Neural cell (in vitro differentiated cells): Measurements from ENCODE around the gene TSPAN11. TPM values are rescaled to one million over a fixed set of nuclear protein-coding genes. Genes with fewer than 3 reads are reported as not detected.

Experiments
- H2AFZ ChIP-seq: fragments of 200-600, 300-800 bp; sonication (generic), shearing (Covaris generic); 2 replicates; pipeline ENCODE4 v1.6.0; 2014; ENCODE audit warnings: low read depth, mild to moderate bottlenecking, antibody characterized with exemption, low read length, moderate library complexity
- H3F3A ChIP-seq: fragments of 200-600 bp; shearing (Covaris generic); 2 replicates; pipeline ENCODE4 v1.6.1; 2016; ENCODE audit warnings: mild to moderate bottlenecking, moderate library complexity, mixed read lengths, antibody characterized with exemption, low read length; ENCODE audit not compliant: insufficient read depth, poor library complexity, severe bottlenecking
- H3K27ac ChIP-seq: fragments of 200-600, 300-800 bp; sonication (generic), shearing (Covaris generic); 2 replicates; pipeline ENCODE4 v1.5.1; 2014; ENCODE audit warnings: mild to moderate bottlenecking, low read length, moderate library complexity
- H3K27me3 ChIP-seq: fragments of 300-800, 200-600 bp; sonication (generic), shearing (Covaris generic); 2 replicates; pipeline ENCODE4 v1.6.0; 2014; ENCODE audit warnings: mild to moderate bottlenecking, low read depth, low read length, moderate library complexity; ENCODE audit not compliant: insufficient read depth
- H3K36me3 ChIP-seq: fragments of 300-800, 200-600 bp; sonication (generic), shearing (Covaris generic); 2 replicates; pipeline ENCODE4 v1.5.1; 2014; ENCODE audit warnings: mild to moderate bottlenecking, antibody characterized with exemption, low read length, moderate library complexity; ENCODE audit not compliant: insufficient read depth
- H3K4me2 ChIP-seq: fragments of 300-800, 200-600 bp; sonication (generic), shearing (Covaris generic); 2 replicates; pipeline ENCODE4 v1.6.0; 2014; ENCODE audit warnings: mild to moderate bottlenecking, low read length
- H3K4me3 ChIP-seq: fragments of 300-800, 200-600 bp; sonication (generic), shearing (Covaris generic); 2 replicates; pipeline ENCODE4 v1.5.1; 2014; ENCODE audit warnings: mild to moderate bottlenecking, low read length, moderate library complexity
- H3K79me2 ChIP-seq: fragments of 200-600 bp; shearing (Covaris generic); replicated peaks from 2 replicates; pipeline ENCODE4 v1.6.0; 2014; ENCODE audit warnings: mild to moderate bottlenecking, low read length, moderate library complexity; ENCODE audit not compliant: insufficient read depth
- H3K9ac ChIP-seq: fragments of 300-800, 200-600 bp; sonication (generic), shearing (Covaris generic); 2 replicates; pipeline ENCODE4 v1.6.1; 2016; ENCODE audit warnings: mild to moderate bottlenecking, low read length, mixed read lengths
- H3K9me2 ChIP-seq: fragments of 200-600 bp; shearing (Covaris generic); 2 replicates; pipeline ENCODE4 v1.6.1; 2016; ENCODE audit warnings: mild to moderate bottlenecking, low read length, mixed read lengths; ENCODE audit not compliant: insufficient read depth
- H3K9me3 ChIP-seq: fragments of 200-600, 300-800 bp; sonication (generic), shearing (Covaris generic); 2 replicates; pipeline ENCODE4 v1.6.1; 2016; ENCODE audit warnings: mild to moderate bottlenecking, mixed run types, low read length, moderate library complexity, mixed read lengths
- H4K20me1 ChIP-seq: fragments of 200-600 bp; shearing (Covaris generic); 2 replicates; pipeline ENCODE4 v1.6.1; 2016; ENCODE audit warnings: mild to moderate bottlenecking, mixed run types; ENCODE audit not compliant: insufficient read depth
- CTCF ChIP-seq: fragments of 450-650 bp; IDR thresholded peaks from 2 replicates; pipeline ENCODE4 v1.5.1; 2014; ENCODE audit warnings: antibody characterized with exemption, mild to moderate bottlenecking, moderate library complexity; ENCODE audit not compliant: poor library complexity, severe bottlenecking
- EP300 ChIP-seq: fragments of 450-650 bp; conservative IDR thresholded peaks from 2 replicates; pipeline ENCODE4 v1.6.1; 2014; ENCODE audit warnings: antibody characterized with exemption, mild to moderate bottlenecking, moderate library complexity; ENCODE audit not compliant: poor library complexity, severe bottlenecking
- EZH2 ChIP-seq: fragments of 200-600, 300-800 bp; shearing (Covaris generic), sonication (generic); IDR thresholded peaks from 2 replicates; pipeline ENCODE4 v1.6.1; 2014; ENCODE audit warnings: antibody characterized with exemption, low read length, borderline replicate concordance, mild to moderate bottlenecking; ENCODE audit not compliant: insufficient read depth, poor library complexity, severe bottlenecking
- MXI1 ChIP-seq: fragments of 450-650 bp; conservative IDR thresholded peaks from 2 replicates; pipeline ENCODE4 v1.6.1; 2014; ENCODE audit warnings: antibody characterized with exemption, mild to moderate bottlenecking; ENCODE audit not compliant: poor library complexity, severe bottlenecking
- POLR2AphosphoS5 ChIP-seq: IDR thresholded peaks from 2 replicates; pipeline ENCODE4 v1.6.1; 2012
- RAD21 ChIP-seq: fragments of 450-650 bp; conservative IDR thresholded peaks from 2 replicates; pipeline ENCODE4 v1.6.1; 2014; ENCODE audit warnings: antibody characterized with exemption, mild to moderate bottlenecking, moderate library complexity
- SMC3 ChIP-seq: fragments of 450-650 bp; conservative IDR thresholded peaks from 2 replicates; pipeline ENCODE4 v1.6.1; 2014; ENCODE audit warnings: antibody characterized with exemption, mild to moderate bottlenecking, moderate library complexity; ENCODE audit not compliant: poor library complexity
- TAF1 ChIP-seq: IDR thresholded peaks from 2 replicates; pipeline ENCODE4 v1.6.1; 2012; ENCODE audit warnings: low read depth
- polyA plus RNA-seq: library from polyadenylated mRNA; depleted of rRNA; stranded (reverse); fragments of >200 nt; gene quantifications from 2 replicates; pipeline ENCODE4 v1.2.3, GENCODE V29; 2014
- TF ChIP-seq, protein P1 (sequence below): IDR thresholded peaks from 2 replicates; pipeline ENCODE4 v1.6.1; 2012; ENCODE audit warnings: borderline replicate concordance

TSPAN11 gene
- polyA plus RNA-seq, 1 donor from 2014 or later = 5.6 TPM

- Histone ChIP-seq H3K27me3 (no peaks in the 10 kb centered on the region), H3K4me2 (no peak overlapping the region), H3K79me2 (no peaks in the 10 kb centered on the region), H3F3A (no peaks in the 10 kb centered on the region), H3K9me2 (no peaks in the 10 kb centered on the region), H3K4me3 (no peak overlapping the region), H3K27ac (no peak overlapping the region), H3K9me3 (no peaks in the 10 kb centered on the region), H3K9ac (no peak overlapping the region), H2AFZ (no peak overlapping the region), H3K36me3 (no peaks in the 10 kb centered on the region), H4K20me1 (no peaks in the 10 kb centered on the region)
- TF ChIP-seq CTCF = no peak
- no peak for TF ChIP-seq TAF1
- no peak for TF ChIP-seq EP300
- TF ChIP-seq, protein P1, sequence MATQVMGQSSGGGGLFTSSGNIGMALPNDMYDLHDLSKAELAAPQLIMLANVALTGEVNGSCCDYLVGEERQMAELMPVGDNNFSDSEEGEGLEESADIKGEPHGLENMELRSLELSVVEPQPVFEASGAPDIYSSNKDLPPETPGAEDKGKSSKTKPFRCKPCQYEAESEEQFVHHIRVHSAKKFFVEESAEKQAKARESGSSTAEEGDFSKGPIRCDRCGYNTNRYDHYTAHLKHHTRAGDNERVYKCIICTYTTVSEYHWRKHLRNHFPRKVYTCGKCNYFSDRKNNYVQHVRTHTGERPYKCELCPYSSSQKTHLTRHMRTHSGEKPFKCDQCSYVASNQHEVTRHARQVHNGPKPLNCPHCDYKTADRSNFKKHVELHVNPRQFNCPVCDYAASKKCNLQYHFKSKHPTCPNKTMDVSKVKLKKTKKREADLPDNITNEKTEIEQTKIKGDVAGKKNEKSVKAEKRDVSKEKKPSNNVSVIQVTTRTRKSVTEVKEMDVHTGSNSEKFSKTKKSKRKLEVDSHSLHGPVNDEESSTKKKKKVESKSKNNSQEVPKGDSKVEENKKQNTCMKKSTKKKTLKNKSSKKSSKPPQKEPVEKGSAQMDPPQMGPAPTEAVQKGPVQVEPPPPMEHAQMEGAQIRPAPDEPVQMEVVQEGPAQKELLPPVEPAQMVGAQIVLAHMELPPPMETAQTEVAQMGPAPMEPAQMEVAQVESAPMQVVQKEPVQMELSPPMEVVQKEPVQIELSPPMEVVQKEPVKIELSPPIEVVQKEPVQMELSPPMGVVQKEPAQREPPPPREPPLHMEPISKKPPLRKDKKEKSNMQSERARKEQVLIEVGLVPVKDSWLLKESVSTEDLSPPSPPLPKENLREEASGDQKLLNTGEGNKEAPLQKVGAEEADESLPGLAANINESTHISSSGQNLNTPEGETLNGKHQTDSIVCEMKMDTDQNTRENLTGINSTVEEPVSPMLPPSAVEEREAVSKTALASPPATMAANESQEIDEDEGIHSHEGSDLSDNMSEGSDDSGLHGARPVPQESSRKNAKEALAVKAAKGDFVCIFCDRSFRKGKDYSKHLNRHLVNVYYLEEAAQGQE = no peak
- TF ChIP-seq SMC3 = no peak
- no peak for TF ChIP-seq EZH2
- no peak for TF ChIP-seq POLR2AphosphoS5
- no peak for TF ChIP-seq MXI1
- TF ChIP-seq RAD21 = no peak
Observed at GRCh38 chr12:31037028-31037427, 110.5 kb downstream of the TSPAN11 start.

- Histone ChIP-seq H2AFZ (no peak overlapping the region), H4K20me1 (no peaks in the 10 kb centered on the region), H3K27me3 (no peaks in the 10 kb centered on the region), H3K9ac (no peak overlapping the region), H3K4me2 (no peak overlapping the region), H3K4me3 (no peak overlapping the region), H3K9me2 (no peaks in the 10 kb centered on the region), H3K79me2 (no peaks in the 10 kb centered on the region), H3F3A (no peaks in the 10 kb centered on the region), H3K36me3 (no peaks in the 10 kb centered on the region), H3K9me3 (no peaks in the 10 kb centered on the region), H3K27ac (no peak overlapping the region)
- TF ChIP-seq, protein P1 = no peak
- no peak for TF ChIP-seq EP300
- TF ChIP-seq POLR2AphosphoS5 = no peak
- TF ChIP-seq SMC3 = no peak
- TF ChIP-seq TAF1 = no peak
- no peak for TF ChIP-seq CTCF
- no peak for TF ChIP-seq RAD21
- TF ChIP-seq EZH2 = no peak
- no peak for TF ChIP-seq MXI1
Observed at GRCh38 chr12:31037931-31038330, 111.4 kb downstream of the TSPAN11 start.
